Gastrocnemius medialis (tissue), 4 donors: ENCODE measurements around the gene RERE. TPM values are rescaled to one million over a fixed set of nuclear protein-coding genes. Genes with fewer than 3 reads are reported as not detected.
A peak's percentile ranks its signal among the peaks of the same experiment; 100 is the strongest.

Experiments
- ATAC-seq, 2 donors: fragments of 150-250 bp; one replicate each; pipeline ENCODE4 v1.9.1; 2016
- DNase-seq, 2 donors: peaks; one replicate each; pipeline ENCODE4 v3.0.0-alpha.2; 2019
- H3K27ac ChIP-seq, 4 donors: fragments of 200-600 bp; sonication (generic); 1 replicate in 1 of 4; 2 replicates in 3 of 4; pipeline ENCODE4 v1.5.1; 2016 to 2018; ENCODE audit warnings: mild to moderate bottlenecking in 2 of 4, moderate library complexity in 1 of 4
- H3K27me3 ChIP-seq, 3 donors: fragments of 200-600 bp; sonication (generic) in 2 of 3; 1 replicate in 1 of 3; 2 replicates in 2 of 3; pipeline versions ENCODE4 v1.5.1 to v1.6.0; 2016 to 2019; ENCODE audit warnings: mild to moderate bottlenecking in 1 of 3, moderate library complexity in 1 of 3
- H3K36me3 ChIP-seq, 2 donors: fragments of 200-600 bp; sonication (generic) in 1 of 2; one replicate each; pipeline ENCODE4 v1.5.1; 2017 to 2018
- H3K4me1 ChIP-seq, 2 donors: fragments of 200-600 bp; sonication (generic) in 1 of 2; one replicate each; pipeline ENCODE4 v1.5.1; 2016 to 2017; ENCODE audit warnings: mild to moderate bottlenecking in 2 of 2
- H3K4me3 ChIP-seq, 4 donors: fragments of 200-600 bp; sonication (generic) in 3 of 4; 1 replicate in 1 of 4; 2 replicates in 3 of 4; pipeline ENCODE4 v1.5.1; 2016 to 2019; ENCODE audit warnings: mild to moderate bottlenecking in 2 of 4
- H3K9me3 ChIP-seq, 3 donors: fragments of 200-600 bp; sonication (generic) in 2 of 3; 1 replicate in 1 of 3; 2 replicates in 2 of 3; pipeline ENCODE4 v1.5.1; 2016 to 2019
- CTCF ChIP-seq, 5 experiments: fragments of 450-650 bp in 3 of 5; fragments of 200-600 bp in 2 of 5; sonication (generic) in 2 of 5; IDR thresholded peaks in 4 of 5; conservative IDR thresholded peaks in 1 of 5; 1 replicate in 4 of 5; 2 replicates in 1 of 5; pipeline ENCODE4 v1.5.1; 2016 to 2019; ENCODE audit warnings: antibody characterized with exemption in 5 of 5, mild to moderate bottlenecking in 3 of 5, moderate library complexity in 3 of 5
- POLR2A ChIP-seq, 2 donors: fragments of 450-650 bp; IDR thresholded peaks; one replicate each; pipeline ENCODE4 v1.6.1; 2017; ENCODE audit warnings: antibody characterized with exemption in 2 of 2, mild to moderate bottlenecking in 2 of 2, moderate library complexity in 2 of 2
- in situ Hi-C, 4 donors: fragments of 200-750 bp; cut with MboI; loops; one replicate each; pipeline versions ENCODE4 v1.15.0 to v1.8.0; 2017; ENCODE audit warnings: low sequenced_read_pairs in 4 of 4
- intact Hi-C: fragments of 100-400 bp; cut with DNase I; formaldehyde crosslinking; loops from one replicate; pipeline ENCODE4 v1.15.1; 2023; ENCODE audit warnings: low total_unique reads
- total RNA-seq, 4 donors: library from RNA; depleted of rRNA; stranded (reverse); fragments of >200 nt; gene quantifications; one replicate each; pipeline versions ENCODE4 v1.1.0 to v1.2.3, GENCODE V29; 2016

Gene RERE
- total RNA-seq, 4 donors from 2014 or later: 60.8 to 106 (median 102) TPM

- Histone ChIP-seq H3K4me3 (no peak overlapping the region), H3K27ac (no peak overlapping the region), H3K9me3 (no peaks in the 10 kb centered on the region), H3K4me1 (peaks cover 9 to 32% of the 10 kb centered on the region in 2 donors), H3K27me3 (no peaks in the 10 kb centered on the region), H3K36me3 (no peaks in the 10 kb centered on the region)
- DNase-seq (no peak), ATAC-seq (no peak)
- TF ChIP-seq POLR2A (IDR thresholded peaks at IDR 0.05): no peak
- no peak for TF ChIP-seq CTCF (IDR thresholded peaks at IDR 0.05 in 4 of 5, conservative IDR thresholded peaks at IDR 0.05 in 1 of 5)
- in situ Hi-C loops: no loop called here
- intact Hi-C loops: no loop called here
Observed at GRCh38 chr1:8472668-8473067, 344.8 kb downstream of the RERE start.

- no peak overlapping the region for H3K27ac ChIP-seq
- no peak for DNase-seq
- TF ChIP-seq POLR2A (IDR thresholded peaks at IDR 0.05): no peak
- TF ChIP-seq CTCF (IDR thresholded peaks at IDR 0.05 in 4 of 5, conservative IDR thresholded peaks at IDR 0.05 in 1 of 5): no peak
- H3K4me1 ChIP-seq: peaks cover 8 to 23% of the 10 kb centered on the region in 2 donors
- in situ Hi-C loops: no loop called here
- ATAC-seq: no peak
- intact Hi-C loops: no loop called here
- H3K9me3 ChIP-seq: no peaks in the 10 kb centered on the region
- H3K36me3 ChIP-seq: no peaks in the 10 kb centered on the region
- no peaks in the 10 kb centered on the region for H3K27me3 ChIP-seq
- H3K4me3 ChIP-seq: no peak overlapping the region
Observed at GRCh38 chr1:8471451-8471850, 346.0 kb downstream of the RERE start.

GRCh38 chr1:8468751-8469150 lies 348.7 kb downstream of the RERE start:
- no peaks in the 10 kb centered on the region for H3K36me3 ChIP-seq
- H3K4me1 ChIP-seq: peaks cover 8 to 29% of the 10 kb centered on the region in 2 donors
- H3K4me3 ChIP-seq: no peak overlapping the region
- in situ Hi-C loops (loop anchor here in 1 of 4 donors (10.0 kb wide), 1 partner anchor 46 kb away; no protein-coding TSS in a partner anchor), intact Hi-C loops (loop anchor here (5.0 to 10.0 kb wide), 2 partner anchors 204 to 256 kb away; no protein-coding TSS in a partner anchor)
- no peak for DNase-seq
- no peaks in the 10 kb centered on the region for H3K9me3 ChIP-seq
- ATAC-seq: no peak
- H3K27ac ChIP-seq: no peak overlapping the region
- no peak for TF ChIP-seq CTCF (IDR thresholded peaks at IDR 0.05 in 4 of 5, conservative IDR thresholded peaks at IDR 0.05 in 1 of 5)
- no peak for TF ChIP-seq POLR2A (IDR thresholded peaks at IDR 0.05)
- H3K27me3 ChIP-seq: no peaks in the 10 kb centered on the region

GRCh38 chr1:8467308-8467707 lies 350.1 kb downstream of the RERE start:
- Histone ChIP-seq H3K27ac (peak overlapping the region in 2 of 4 donors; percentile 2 to 58), H3K4me1 (peaks cover 22 to 34% of the 10 kb centered on the region in 2 donors), H3K36me3 (no peaks in the 10 kb centered on the region), H3K9me3 (no peaks in the 10 kb centered on the region), H3K27me3 (no peaks in the 10 kb centered on the region), H3K4me3 (no peak overlapping the region)
- in situ Hi-C loops: loop anchor here in 1 of 4 donors (10.0 kb wide), 1 partner anchor 47 kb away; no protein-coding TSS in a partner anchor
- intact Hi-C loops: loop anchor here (5.0 to 10.0 kb wide), 2 partner anchors 205 to 257 kb away; no protein-coding TSS in a partner anchor
- no peak for ATAC-seq
- DNase-seq: no peak
- no peak for TF ChIP-seq POLR2A (IDR thresholded peaks at IDR 0.05)
- no peak for TF ChIP-seq CTCF (IDR thresholded peaks at IDR 0.05 in 4 of 5, conservative IDR thresholded peaks at IDR 0.05 in 1 of 5)
